Astrocyte (in vitro differentiated cells and primary cell): ENCODE results near the gene TBATA. TPM values are rescaled to one million over a fixed set of nuclear protein-coding genes. Genes with fewer than 3 reads are reported as not detected.

Experiments
- DNase-seq: peaks from one replicate; pipeline ENCODE4 v3.0.0-alpha.2; 2010; ENCODE audit warnings: low read depth
- FAIRE-seq: peaks from 2 replicates; lab custom pipeline; 2011; peaks lifted over from hg19 to GRCh38; lab: Jason Lieb, UNC
- H2AFZ ChIP-seq: 2 replicates; pipeline ENCODE4 v1.6.0; 2012; ENCODE audit warnings: low read depth, low read length, inconsistent platforms
- H3K27ac ChIP-seq: 2 replicates; pipeline ENCODE4 v1.5.1; 2011; ENCODE audit warnings: low read depth, low read length, inconsistent platforms
- H3K27me3 ChIP-seq: 2 replicates; pipeline ENCODE4 v1.6.0; 2011; ENCODE audit warnings: low read length, inconsistent platforms; ENCODE audit not compliant: insufficient read depth
- H3K36me3 ChIP-seq: 2 replicates; pipeline ENCODE4 v1.5.1; 2011; ENCODE audit warnings: low read length, inconsistent platforms; ENCODE audit not compliant: insufficient read depth
- H3K4me1 ChIP-seq: 2 replicates; pipeline ENCODE4 v1.5.1; 2011; ENCODE audit warnings: low read length, inconsistent platforms; ENCODE audit not compliant: insufficient read depth
- H3K4me2 ChIP-seq: 2 replicates; pipeline ENCODE4 v1.6.0; 2012; ENCODE audit warnings: low read length, inconsistent platforms
- H3K4me3 ChIP-seq: 2 replicates; pipeline ENCODE4 v1.5.1; 2011; ENCODE audit warnings: low read depth, mild to moderate bottlenecking, low read length, inconsistent platforms; ENCODE audit not compliant: insufficient read depth
- H3K79me2 ChIP-seq: 2 replicates; pipeline ENCODE4 v1.6.0; 2012; ENCODE audit warnings: mild to moderate bottlenecking, low read length, inconsistent platforms; ENCODE audit not compliant: insufficient read depth
- H3K9ac ChIP-seq: 2 replicates; pipeline ENCODE4 v1.6.0; 2012; ENCODE audit warnings: mild to moderate bottlenecking, low read length, inconsistent platforms
- H3K9me3 ChIP-seq: 2 replicates; pipeline ENCODE4 v1.5.1; 2012; ENCODE audit warnings: low read depth, mild to moderate bottlenecking, low read length, inconsistent platforms; ENCODE audit not compliant: insufficient read depth
- H4K20me1 ChIP-seq: 2 replicates; pipeline ENCODE4 v1.6.0; 2012; ENCODE audit warnings: low read length, inconsistent platforms; ENCODE audit not compliant: insufficient read depth
- H3K27ac Mint-ChIP-seq: one replicate; pipeline ENCODE4 v1.8.0; 2021; ENCODE audit warnings: mild to moderate bottlenecking, mixed read lengths; ENCODE audit not compliant: unreplicated experiment
- H3K27me3 Mint-ChIP-seq: one replicate; pipeline ENCODE4 v1.8.0; 2021; ENCODE audit warnings: low read depth, mixed read lengths; ENCODE audit not compliant: unreplicated experiment
- H3K36me3 Mint-ChIP-seq: one replicate; pipeline ENCODE4 v1.8.0; 2021; ENCODE audit warnings: low read depth, mixed read lengths; ENCODE audit not compliant: unreplicated experiment
- H3K4me1 Mint-ChIP-seq: one replicate; pipeline ENCODE4 v1.8.0; 2021; ENCODE audit warnings: low read depth, mixed read lengths; ENCODE audit not compliant: unreplicated experiment
- H3K4me3 Mint-ChIP-seq: one replicate; pipeline ENCODE4 v1.8.0; 2021; ENCODE audit warnings: mild to moderate bottlenecking, moderate library complexity, mixed read lengths; ENCODE audit not compliant: unreplicated experiment
- H3K9me3 Mint-ChIP-seq: one replicate; pipeline ENCODE4 v1.8.0; 2021; ENCODE audit warnings: mild to moderate bottlenecking, mixed read lengths; ENCODE audit not compliant: unreplicated experiment
- EZH2 ChIP-seq: IDR thresholded peaks from 2 replicates; pipeline ENCODE4 v1.6.1; 2012; ENCODE audit warnings: mild to moderate bottlenecking, low read length, inconsistent platforms; ENCODE audit not compliant: insufficient read depth
- total RNA-seq: library from RNA; stranded (reverse); gene quantifications from 2 replicates; pipeline ENCODE4 v1.2.1, GENCODE V29; 2021
- TF ChIP-seq, protein P1 (sequence below): IDR thresholded peaks from 2 replicates; pipeline ENCODE4 v1.5.1; 2011; ENCODE audit warnings: low read depth, mild to moderate bottlenecking, inconsistent platforms, low read length, moderate library complexity; ENCODE audit not compliant: insufficient read depth

Gene TBATA
- total RNA-seq, 1 donor from 2014 or later = not detected

DNA sequence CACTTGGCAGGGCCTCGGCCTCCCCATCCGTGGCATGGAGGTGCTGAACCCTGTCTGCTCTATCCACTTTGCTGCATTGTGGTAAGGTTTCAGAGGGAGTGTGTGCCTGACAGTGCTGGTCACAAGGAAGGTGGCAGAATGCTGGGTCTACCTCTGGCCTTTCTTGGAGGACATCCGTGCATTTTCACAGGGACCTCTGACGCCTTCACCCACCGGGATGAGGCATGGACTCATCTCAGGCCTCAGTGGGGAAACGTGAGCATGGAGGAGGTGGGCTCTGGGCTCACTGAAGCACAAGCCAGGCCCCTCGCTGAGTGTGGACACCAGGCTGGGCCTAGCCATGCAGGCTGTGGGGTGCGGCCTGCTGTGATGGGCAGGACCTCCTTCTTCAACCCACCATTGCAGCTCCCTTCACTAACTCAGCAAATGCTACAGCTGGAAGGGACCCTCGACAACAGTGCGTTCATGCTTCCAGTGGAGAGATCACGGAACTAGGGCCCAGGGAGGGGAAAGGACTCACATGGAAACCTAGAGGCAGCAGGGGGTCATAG is 8.6 kb downstream of the TBATA start:
- H3K4me1 Mint-ChIP-seq = no peaks in the 10 kb centered on the region
- no peaks in the 10 kb centered on the region for H3K79me2 ChIP-seq
- FAIRE-seq (no peak), DNase-seq (no peak)
- H3K36me3 ChIP-seq = no peaks in the 10 kb centered on the region
- H3K9me3 ChIP-seq = no peaks in the 10 kb centered on the region
- H3K27me3 Mint-ChIP-seq = peaks cover 44% of the 10 kb centered on the region
- H3K9me3 Mint-ChIP-seq = no peaks in the 10 kb centered on the region
- no peak overlapping the region for H3K9ac ChIP-seq
- no peaks in the 10 kb centered on the region for H3K4me1 ChIP-seq
- H4K20me1 ChIP-seq = no peaks in the 10 kb centered on the region
- peaks cover 2% of the 10 kb centered on the region for H3K36me3 Mint-ChIP-seq
- no peak overlapping the region for H3K27ac Mint-ChIP-seq
- H3K4me2 ChIP-seq = no peak overlapping the region
- H3K4me3 Mint-ChIP-seq = no peak overlapping the region
- H2AFZ ChIP-seq = no peak overlapping the region
- TF ChIP-seq, protein P1, sequence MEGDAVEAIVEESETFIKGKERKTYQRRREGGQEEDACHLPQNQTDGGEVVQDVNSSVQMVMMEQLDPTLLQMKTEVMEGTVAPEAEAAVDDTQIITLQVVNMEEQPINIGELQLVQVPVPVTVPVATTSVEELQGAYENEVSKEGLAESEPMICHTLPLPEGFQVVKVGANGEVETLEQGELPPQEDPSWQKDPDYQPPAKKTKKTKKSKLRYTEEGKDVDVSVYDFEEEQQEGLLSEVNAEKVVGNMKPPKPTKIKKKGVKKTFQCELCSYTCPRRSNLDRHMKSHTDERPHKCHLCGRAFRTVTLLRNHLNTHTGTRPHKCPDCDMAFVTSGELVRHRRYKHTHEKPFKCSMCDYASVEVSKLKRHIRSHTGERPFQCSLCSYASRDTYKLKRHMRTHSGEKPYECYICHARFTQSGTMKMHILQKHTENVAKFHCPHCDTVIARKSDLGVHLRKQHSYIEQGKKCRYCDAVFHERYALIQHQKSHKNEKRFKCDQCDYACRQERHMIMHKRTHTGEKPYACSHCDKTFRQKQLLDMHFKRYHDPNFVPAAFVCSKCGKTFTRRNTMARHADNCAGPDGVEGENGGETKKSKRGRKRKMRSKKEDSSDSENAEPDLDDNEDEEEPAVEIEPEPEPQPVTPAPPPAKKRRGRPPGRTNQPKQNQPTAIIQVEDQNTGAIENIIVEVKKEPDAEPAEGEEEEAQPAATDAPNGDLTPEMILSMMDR = no peak
- no peak for TF ChIP-seq EZH2
- H3K4me3 ChIP-seq = no peak overlapping the region
- H3K27ac ChIP-seq = no peak overlapping the region
- H3K27me3 ChIP-seq = no peaks in the 10 kb centered on the region

DNA sequence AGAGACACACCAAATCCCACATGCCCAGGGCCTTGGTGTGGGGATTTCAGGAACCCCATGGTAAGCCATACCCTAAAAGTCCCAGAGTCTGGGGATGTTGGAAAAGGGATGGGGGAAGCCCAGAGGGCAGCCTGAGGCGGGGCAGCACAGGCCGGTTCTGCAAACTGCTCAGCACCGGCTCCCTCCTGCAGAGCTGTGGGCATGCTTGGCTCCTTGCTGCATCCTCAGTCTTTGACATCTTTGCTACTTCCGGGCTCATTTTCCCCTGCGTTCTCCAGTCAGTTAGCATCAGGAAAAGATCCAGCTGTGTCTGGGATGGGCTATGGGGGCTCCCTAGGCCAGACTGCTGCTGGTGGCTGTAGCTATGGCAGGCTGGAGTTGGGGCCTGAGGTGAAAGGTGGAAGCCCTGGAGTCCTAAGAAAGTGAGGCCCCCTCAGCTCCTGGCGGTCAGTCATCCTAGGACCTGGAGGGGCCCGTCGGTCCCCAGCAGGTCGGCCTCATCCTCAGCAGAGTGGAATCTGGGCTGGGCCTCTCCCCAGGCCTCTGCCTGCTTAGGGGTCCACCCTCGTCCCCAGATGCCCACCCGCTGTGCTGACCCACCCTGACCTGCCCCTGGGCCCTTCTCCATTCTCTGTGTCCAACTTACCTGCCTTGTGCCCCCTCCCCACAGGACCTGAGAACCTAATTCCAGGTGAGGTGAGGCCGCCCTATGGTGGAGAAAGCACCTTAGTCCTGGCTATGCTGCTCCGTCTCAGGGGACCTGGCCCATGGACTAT is 9.3 kb downstream of the TBATA start:
- Histone ChIP-seq H3K4me3 (no peak overlapping the region), H3K79me2 (no peaks in the 10 kb centered on the region), H3K4me1 (no peaks in the 10 kb centered on the region), H3K9me3 (no peaks in the 10 kb centered on the region), H3K4me2 (no peak overlapping the region), H3K9ac (no peak overlapping the region), H3K36me3 (no peaks in the 10 kb centered on the region), H4K20me1 (no peaks in the 10 kb centered on the region), H3K27ac (no peak overlapping the region), H2AFZ (no peak overlapping the region), H3K27me3 (no peaks in the 10 kb centered on the region)
- no peaks in the 10 kb centered on the region for H3K4me1 Mint-ChIP-seq
- H3K4me3 Mint-ChIP-seq = no peak overlapping the region
- no peak for FAIRE-seq
- no peak for DNase-seq
- H3K36me3 Mint-ChIP-seq = no peaks in the 10 kb centered on the region
- no peaks in the 10 kb centered on the region for H3K9me3 Mint-ChIP-seq
- H3K27me3 Mint-ChIP-seq = peaks cover 40% of the 10 kb centered on the region
- TF ChIP-seq EZH2 = no peak
- TF ChIP-seq, protein P1 = no peak
- no peak overlapping the region for H3K27ac Mint-ChIP-seq
